ENCODE data around the gene RNF39. TPM values are rescaled to one million over a fixed set of nuclear protein-coding genes. Genes with fewer than 3 reads are reported as not detected.

RNF39 gene
- total and polyA plus RNA-seq, 2 experiments from 2014 or later, result 0.50 to 0.94 TPM

DNA sequence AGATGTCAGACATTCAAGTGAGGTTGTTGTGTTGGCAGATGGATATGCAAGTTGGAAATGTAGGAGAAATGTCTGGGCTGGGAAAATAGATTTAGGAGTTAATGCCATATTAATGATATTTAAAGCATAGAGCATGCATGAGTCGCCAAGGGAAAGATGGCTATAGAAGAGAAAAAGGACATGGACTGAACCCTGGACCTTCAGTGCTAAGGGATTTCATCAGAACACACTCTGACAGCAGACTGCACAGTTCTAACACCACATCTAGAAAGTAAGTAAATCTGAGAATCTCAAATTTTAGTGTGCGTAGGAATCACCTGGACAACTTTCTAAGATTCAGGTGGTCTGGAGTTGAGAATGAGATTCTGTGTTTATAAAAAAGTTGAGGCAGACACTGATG, 31.8 kb downstream of the RNF39 start:
- Histone ChIP-seq H3K9me2 (ENCODE audit: insufficient read depth) (no peaks in the 10 kb centered on the region), H3K27ac (ENCODE audit: low read depth) (no peak overlapping the region), H3K36me3 (ENCODE audit: insufficient read depth) (no peaks in the 10 kb centered on the region), H3K27me3 (ENCODE audit: insufficient read depth) (no peaks in the 10 kb centered on the region), H3K4me3 (no peak overlapping the region), H3K4me1 (ENCODE audit: insufficient read depth) (no peaks in the 10 kb centered on the region), H3K79me2 (replicated peaks; ENCODE audit: insufficient read depth) (no peaks in the 10 kb centered on the region), H4K20me1 (replicated peaks; ENCODE audit: insufficient read depth) (no peaks in the 10 kb centered on the region; the same call in 1 of the 2 replicates), H3K4me2 (no peak overlapping the region), H2AFZ (no peak overlapping the region), H3F3A (replicated peaks; ENCODE audit: low read depth) (no peaks in the 10 kb centered on the region)
- Mint-ChIP-seq H3K27me3 (ENCODE audit: insufficient read depth, low read depth, poor library complexity) (no peaks in the 10 kb centered on the region), H3K9me3 (no peaks in the 10 kb centered on the region), H3K36me3 (ENCODE audit: low read depth) (no peaks in the 10 kb centered on the region), H3K27ac (no peak overlapping the region), H3K4me1 (no peaks in the 10 kb centered on the region), H3K4me3 (no peak overlapping the region)
- ATAC-seq (no peak), DNase-seq (ENCODE audit: low spot score) (no peak)
- no peak for TF ChIP-seq ZNF462 (CRISPR knock-in tag; IDR thresholded peaks at IDR 0.05)
- TF ChIP-seq NANOG (IDR thresholded peaks at IDR 0.05; ENCODE audit: borderline replicate concordance), result no peak
- TF ChIP-seq EZH2phosphoT487 (IDR thresholded peaks at IDR 0.05; ENCODE audit: unreplicated experiment), result no peak
- no peak for TF ChIP-seq ZNF331 (CRISPR knock-in tag; IDR thresholded peaks at IDR 0.05; ENCODE audit: low read depth)
- no peak for TF ChIP-seq REST (IDR thresholded peaks at IDR 0.05; ENCODE audit: unreplicated experiment)
- TF ChIP-seq ZNF114 (CRISPR knock-in tag; IDR thresholded peaks at IDR 0.05), result no peak
- TF ChIP-seq POLR2AphosphoS5 (IDR thresholded peaks at IDR 0.05; ENCODE audit: low read depth), result no peak
- TF ChIP-seq EZH2 (IDR thresholded peaks at IDR 0.05; ENCODE audit: low read depth, unreplicated experiment), result no peak
- no peak for TF ChIP-seq CTCF (conservative IDR thresholded peaks at IDR 0.05; ENCODE audit: low read depth in 2 of 2)
- no peak for TF ChIP-seq STAT1 (IDR thresholded peaks at IDR 0.05; ENCODE audit: unreplicated experiment)
- no peak for TF ChIP-seq CREB1 (CRISPR knock-in tag; IDR thresholded peaks at IDR 0.05; ENCODE audit: low read depth)
- no peak for TF ChIP-seq JUNB (IDR thresholded peaks at IDR 0.05; ENCODE audit: unreplicated experiment)
- no peak for TF ChIP-seq ETS1 (IDR thresholded peaks at IDR 0.05)
